H9 (cell line): ENCODE data around the gene SMURF1. TPM values are rescaled to one million over a fixed set of nuclear protein-coding genes. Genes with fewer than 3 reads are reported as not detected.

Experiments used
- DNase-seq: peaks from one replicate; pipeline ENCODE4 v3.0.0-alpha.2; 2017
- H2AFZ ChIP-seq: one replicate; pipeline ENCODE4 v1.6.1; 2013; ENCODE audit warnings: mild to moderate bottlenecking, low read length, control low read depth, moderate library complexity
- H2AK5ac ChIP-seq: 2 replicates; pipeline ENCODE4 v1.6.1; 2013; ENCODE audit warnings: low read length, control low read depth, mixed read lengths; ENCODE audit not compliant: insufficient read length
- H2BK120ac ChIP-seq: one replicate; pipeline ENCODE4 v1.6.1; 2013; ENCODE audit warnings: low read depth, mild to moderate bottlenecking, low read length, control low read depth, inconsistent platforms; ENCODE audit not compliant: poor library complexity, severe bottlenecking
- H2BK12ac ChIP-seq: 2 replicates; pipeline ENCODE4 v1.6.1; 2013; ENCODE audit warnings: low read length, control low read depth, mixed read lengths, low read depth; ENCODE audit not compliant: insufficient read length
- H2BK15ac ChIP-seq: 2 replicates; pipeline ENCODE4 v1.6.1; 2013; ENCODE audit warnings: low read depth, low read length, control low read depth
- H2BK20ac ChIP-seq: one replicate; pipeline ENCODE4 v1.6.1; 2013; ENCODE audit warnings: low read depth, mild to moderate bottlenecking, low read length, control low read depth, inconsistent platforms; ENCODE audit not compliant: poor library complexity, severe bottlenecking
- H2BK5ac ChIP-seq: 2 replicates; pipeline ENCODE4 v1.6.1; 2013; ENCODE audit warnings: low read length, control low read depth, mixed read lengths; ENCODE audit not compliant: insufficient read length
- H3K14ac ChIP-seq: 2 replicates; pipeline ENCODE4 v1.6.1; 2013; ENCODE audit warnings: low read length, control low read depth; ENCODE audit not compliant: insufficient read depth
- H3K18ac ChIP-seq: 2 replicates; pipeline ENCODE4 v1.6.1; 2013; ENCODE audit warnings: low read depth, mild to moderate bottlenecking, mixed read lengths, low read length, control low read depth; ENCODE audit not compliant: insufficient read length
- H3K23ac ChIP-seq: 2 replicates; pipeline ENCODE4 v1.6.1; 2013; ENCODE audit warnings: low read length, control low read depth, mixed read lengths, low read depth; ENCODE audit not compliant: insufficient read length
- H3K23me2 ChIP-seq: 2 replicates; pipeline ENCODE4 v1.6.1; 2013; ENCODE audit warnings: low read depth, mild to moderate bottlenecking, mixed read lengths, low read length, control low read depth; ENCODE audit not compliant: insufficient read length, poor library complexity, severe bottlenecking
- H3K27ac ChIP-seq: 2 replicates; pipeline ENCODE4 v1.5.1; 2013; ENCODE audit warnings: low read length, control low read depth, mixed read lengths, low read depth; ENCODE audit not compliant: insufficient read length
- H3K27me3 ChIP-seq: 2 replicates; pipeline ENCODE4 v1.6.1; 2013; ENCODE audit warnings: low read length, control low read depth, inconsistent platforms; ENCODE audit not compliant: insufficient read depth
- H3K4ac ChIP-seq: 2 replicates; pipeline ENCODE4 v1.6.1; 2013; ENCODE audit warnings: low read depth, mild to moderate bottlenecking, control low read depth, inconsistent platforms, low read length, moderate library complexity
- H3K4me1 ChIP-seq: 2 replicates; pipeline ENCODE4 v1.6.1; 2013; ENCODE audit warnings: low read length, control low read depth, inconsistent platforms; ENCODE audit not compliant: insufficient read depth
- H3K4me2 ChIP-seq: 2 replicates; pipeline ENCODE4 v1.6.1; 2013; ENCODE audit warnings: low read length, control low read depth, mixed read lengths; ENCODE audit not compliant: insufficient read length, insufficient read depth
- H3K56ac ChIP-seq: 2 replicates; pipeline ENCODE4 v1.6.1; 2013; ENCODE audit warnings: low read depth, mild to moderate bottlenecking, mixed read lengths, low read length, control low read depth; ENCODE audit not compliant: insufficient read length
- H3K79me1 ChIP-seq: 2 replicates; pipeline ENCODE4 v1.6.1; 2013; ENCODE audit warnings: low read depth, mild to moderate bottlenecking, moderate library complexity, low read length, control low read depth, inconsistent platforms; ENCODE audit not compliant: insufficient read depth, poor library complexity, severe bottlenecking
- H3K79me2 ChIP-seq: 2 replicates; pipeline ENCODE4 v1.6.1; 2013; ENCODE audit warnings: low read length, control low read depth, inconsistent platforms; ENCODE audit not compliant: insufficient read depth
- H3K9ac ChIP-seq: 2 replicates; pipeline ENCODE4 v1.6.1; 2013; ENCODE audit warnings: low read length, control low read depth, mixed read lengths; ENCODE audit not compliant: insufficient read length; ENCODE audit errors: extremely low read depth
- H3K9me3 ChIP-seq: one replicate; pipeline ENCODE4 v1.6.1; 2013; ENCODE audit warnings: low read depth, low read length, inconsistent platforms; ENCODE audit not compliant: control insufficient read depth
- H3T11ph ChIP-seq: one replicate; pipeline ENCODE4 v1.6.1; 2013; ENCODE audit warnings: mild to moderate bottlenecking, low read length, control low read depth, inconsistent platforms
- H4K20me1 ChIP-seq: one replicate; pipeline ENCODE4 v1.6.1; 2013; ENCODE audit not compliant: control insufficient read depth, insufficient read length, insufficient read depth
- H4K5ac ChIP-seq: 2 replicates; pipeline ENCODE4 v1.6.1; 2013; ENCODE audit warnings: low read depth, mild to moderate bottlenecking, mixed read lengths, low read length, control low read depth; ENCODE audit not compliant: insufficient read length
- H4K8ac ChIP-seq: replicated peaks from 2 replicates; pipeline ENCODE4 v1.6.1; 2013; ENCODE audit warnings: low read length, control low read depth, mixed read lengths, low read depth; ENCODE audit not compliant: insufficient read length
- H4K91ac ChIP-seq: 2 replicates; pipeline ENCODE4 v1.6.1; 2013; ENCODE audit warnings: low read depth, mild to moderate bottlenecking, moderate library complexity, mixed read lengths, low read length, control low read depth; ENCODE audit not compliant: insufficient read length
- H3K27ac Mint-ChIP-seq, 3 experiments: 2 replicates in 2 of 3; 3 replicates in 1 of 3; pipeline ENCODE4 v1.8.0; 2020 to 2021; ENCODE audit warnings: mixed read lengths in 3 of 3, mild to moderate bottlenecking in 1 of 3, moderate library complexity in 1 of 3
- H3K27me3 Mint-ChIP-seq: 2 replicates; pipeline ENCODE4 v1.8.0; 2021; ENCODE audit warnings: low read depth, mild to moderate bottlenecking, moderate library complexity, mixed read lengths
- H3K36me3 Mint-ChIP-seq, 3 experiments: 2 replicates in 2 of 3; 3 replicates in 1 of 3; pipeline ENCODE4 v1.8.0; 2020 to 2021; ENCODE audit warnings: low read depth in 3 of 3, mixed read lengths in 3 of 3; ENCODE audit not compliant: insufficient read depth in 1 of 3
- H3K4me1 Mint-ChIP-seq, 2 experiments: 2 replicates each; pipeline ENCODE4 v1.8.0; 2020; ENCODE audit warnings: mixed read lengths in 2 of 2
- H3K4me3 Mint-ChIP-seq, 2 experiments: 2 replicates in 1 of 2; 3 replicates in 1 of 2; pipeline ENCODE4 v1.8.0; 2020 to 2021; ENCODE audit warnings: mild to moderate bottlenecking in 2 of 2, mixed read lengths in 2 of 2, moderate library complexity in 1 of 2
- H3K9me3 Mint-ChIP-seq, 2 experiments: 2 replicates in 1 of 2; 3 replicates in 1 of 2; pipeline ENCODE4 v1.8.0; 2020; ENCODE audit warnings: mild to moderate bottlenecking in 2 of 2, mixed read lengths in 2 of 2, moderate library complexity in 1 of 2
- CTCF ChIP-seq: fragments of 200-600 bp; sonication (generic); conservative IDR thresholded peaks from 3 replicates; pipeline ENCODE4 v1.8.0; 2021; ENCODE audit warnings: antibody characterized with exemption, mild to moderate bottlenecking
- WGBS: extraction: QIAGEN DNeasy Blood & Tissue Kit; methylation state at CpG from one replicate; pipeline ENCODE4 v1.1.7; 2013; ENCODE audit warnings: missing lambda C conversion rate, low lambda C conversion rate, mixed read lengths; ENCODE audit not compliant: insufficient read length; ENCODE audit errors: extremely low coverage; 5-methylcytosine and 5-hydroxymethylcytosine counted together
- total RNA-seq: library from RNA; stranded (reverse); gene quantifications from 2 replicates; pipeline ENCODE4 v1.2.1, GENCODE V29; 2021

Gene SMURF1
- total RNA-seq, 1 experiment from 2014 or later = 29.4 TPM

- Histone ChIP-seq H3K14ac (no peak overlapping the region), H3T11ph (no peak overlapping the region), H2BK5ac (no peak overlapping the region), H3K18ac (no peak overlapping the region), H2BK15ac (no peak overlapping the region), H4K91ac (no peak overlapping the region), H2BK20ac (no peak overlapping the region), H3K9me3 (no peaks in the 10 kb centered on the region), H2BK120ac (no peak overlapping the region), H3K23me2 (peaks cover 9% of the 10 kb centered on the region), H4K5ac (no peak overlapping the region), H3K4ac (no peak overlapping the region), H2BK12ac (no peak overlapping the region), H3K4me1 (0 out of 2 replicates have a peak, but pooled peaks cover 1% of the 10 kb centered on the region), H3K27ac (no peak overlapping the region), H3K4me2 (peak overlapping the region; percentile 44), H4K20me1 (no peaks in the 10 kb centered on the region), H3K23ac (no peak overlapping the region), H3K56ac (no peak overlapping the region), H3K9ac (no peak overlapping the region), H2AFZ (no peak overlapping the region), H3K79me2 (peaks cover 18% of the 10 kb centered on the region; the same call in 1 of the 2 replicates), H3K79me1 (peaks cover 3% of the 10 kb centered on the region), H2AK5ac (no peak overlapping the region), H4K8ac (no peak overlapping the region), H3K27me3 (no peaks in the 10 kb centered on the region)
- DNase-seq = no peak
- Mint-ChIP-seq H3K36me3 (peaks cover 0 to 5% (median 4%) of the 10 kb centered on the region in 3 experiments; a peak in 4 of 7 replicates), H3K9me3 (no peaks in the 10 kb centered on the region; a peak in 1 of 5 replicates), H3K27ac (no peak overlapping the region; a peak in 2 of 7 replicates), H3K27me3 (no peaks in the 10 kb centered on the region), H3K4me3 (peak overlapping the region; percentile 49 to 69; a peak in 2 of 5 replicates), H3K4me1 (peaks cover 56 to 59% of the 10 kb centered on the region in 2 experiments)
- TF ChIP-seq CTCF = no peak
- 100% methylated on average over 1 of the region's 3 CpGs for WGBS
Observed at GRCh38 chr7:99141334-99141733, 2.6 kb downstream of the SMURF1 start.
